Upper lobe of right lung (tissue), 1 donor: ENCODE results near the gene CDADC1. TPM values are rescaled to one million over a fixed set of nuclear protein-coding genes. Genes with fewer than 3 reads are reported as not detected.

ENCODE experiments used
- ATAC-seq: fragments of 200-7000 bp; cut with Tn5 transposase; one replicate; pipeline ENCODE4 v1.9.1; 2020; ENCODE audit warnings: mild to moderate bottlenecking, moderate library complexity
- DNase-seq: peaks from one replicate; pipeline ENCODE4 v3.0.0-alpha.2; 2020
- H3K27ac ChIP-seq: fragments of 200-600 bp; one replicate; pipeline ENCODE4 v1.8.0; 2022
- H3K27me3 ChIP-seq: fragments of 200-600 bp; one replicate; pipeline ENCODE4 v1.8.0; 2022; ENCODE audit warnings: mild to moderate bottlenecking
- H3K36me3 ChIP-seq: fragments of 200-600 bp; one replicate; pipeline ENCODE4 v1.8.0; 2022
- H3K4me1 ChIP-seq: fragments of 200-600 bp; one replicate; pipeline ENCODE4 v1.8.0; 2022
- H3K4me3 ChIP-seq: fragments of 200-600 bp; one replicate; pipeline ENCODE4 v1.8.0; 2022; ENCODE audit warnings: mild to moderate bottlenecking
- H3K9me3 ChIP-seq: fragments of 200-600 bp; one replicate; pipeline ENCODE4 v1.8.0; 2022
- intact Hi-C: fragments of 100-400 bp; cut with DNase I; formaldehyde crosslinking; loops from one replicate; pipeline ENCODE4 v1.11.0; 2022
- total RNA-seq: library from RNA; stranded (reverse); fragmentation: NEBNext Ultra II Directional; extraction: Animal tissue kit (Norgen Biotek cat#: 25700); gene quantifications from one replicate; pipeline ENCODE4 v1.2.1, GENCODE V29; 2021
- TF ChIP-seq, protein P1 (sequence below): fragments of 200-600 bp; IDR thresholded peaks from one replicate; pipeline ENCODE4 v1.8.0; 2022; ENCODE audit warnings: antibody characterized with exemption
- donor health status: DM: no; HTN: yes; CAD: no; lungs with severe emphysema.

Gene CDADC1
- total RNA-seq, 1 donor from 2014 or later, result 13.8 TPM

DNA sequence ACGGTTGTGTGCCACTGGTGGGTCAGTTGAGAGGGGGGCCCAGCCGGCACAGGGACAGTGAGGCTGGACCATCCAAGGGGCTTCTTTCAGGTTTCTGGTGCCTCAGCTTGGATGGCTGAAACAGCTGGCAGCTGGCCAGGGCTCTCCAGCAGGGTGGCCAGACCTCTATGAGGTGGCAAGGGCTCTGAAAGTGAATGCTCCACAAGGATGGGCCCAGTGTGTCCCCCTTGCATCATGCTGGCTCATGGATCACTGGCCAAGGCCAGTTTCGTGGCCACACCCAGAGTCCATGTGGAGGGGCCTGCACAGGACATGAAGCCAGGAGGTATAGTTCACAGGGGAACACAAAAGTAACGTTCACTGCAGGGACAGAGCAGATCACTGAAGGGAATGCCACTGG is 49.6 kb downstream of the CDADC1 start:
- H3K27ac ChIP-seq, result no peak overlapping the region
- H3K27me3 ChIP-seq, result no peaks in the 10 kb centered on the region
- H3K4me1 ChIP-seq, result peaks cover 16% of the 10 kb centered on the region
- H3K9me3 ChIP-seq, result no peaks in the 10 kb centered on the region
- TF ChIP-seq, protein P1, sequence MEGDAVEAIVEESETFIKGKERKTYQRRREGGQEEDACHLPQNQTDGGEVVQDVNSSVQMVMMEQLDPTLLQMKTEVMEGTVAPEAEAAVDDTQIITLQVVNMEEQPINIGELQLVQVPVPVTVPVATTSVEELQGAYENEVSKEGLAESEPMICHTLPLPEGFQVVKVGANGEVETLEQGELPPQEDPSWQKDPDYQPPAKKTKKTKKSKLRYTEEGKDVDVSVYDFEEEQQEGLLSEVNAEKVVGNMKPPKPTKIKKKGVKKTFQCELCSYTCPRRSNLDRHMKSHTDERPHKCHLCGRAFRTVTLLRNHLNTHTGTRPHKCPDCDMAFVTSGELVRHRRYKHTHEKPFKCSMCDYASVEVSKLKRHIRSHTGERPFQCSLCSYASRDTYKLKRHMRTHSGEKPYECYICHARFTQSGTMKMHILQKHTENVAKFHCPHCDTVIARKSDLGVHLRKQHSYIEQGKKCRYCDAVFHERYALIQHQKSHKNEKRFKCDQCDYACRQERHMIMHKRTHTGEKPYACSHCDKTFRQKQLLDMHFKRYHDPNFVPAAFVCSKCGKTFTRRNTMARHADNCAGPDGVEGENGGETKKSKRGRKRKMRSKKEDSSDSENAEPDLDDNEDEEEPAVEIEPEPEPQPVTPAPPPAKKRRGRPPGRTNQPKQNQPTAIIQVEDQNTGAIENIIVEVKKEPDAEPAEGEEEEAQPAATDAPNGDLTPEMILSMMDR, result no peak
- H3K36me3 ChIP-seq, result no peaks in the 10 kb centered on the region
- no peak for DNase-seq
- no peak for ATAC-seq
- intact Hi-C loops, result no loop called here
- no peak overlapping the region for H3K4me3 ChIP-seq

DNA sequence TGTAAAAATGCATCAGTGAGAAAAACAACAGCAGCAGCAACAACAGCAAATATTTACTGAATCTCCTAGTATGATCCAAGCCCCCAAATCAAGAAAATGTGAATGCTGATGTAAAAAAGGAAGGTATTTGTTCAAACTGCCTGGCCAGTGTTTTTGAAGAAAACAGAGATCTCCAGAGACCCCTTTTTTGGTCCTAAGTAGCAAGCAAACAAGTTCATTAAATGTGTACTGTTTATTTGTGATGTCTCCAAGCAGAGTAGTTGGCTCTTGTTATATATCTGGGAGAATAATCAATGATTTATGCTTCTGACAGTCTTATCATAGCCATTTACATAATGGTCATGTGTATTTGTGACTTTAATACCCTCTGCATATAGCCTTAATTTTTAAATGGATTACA is 50.7 kb downstream of the CDADC1 start:
- no peak for ATAC-seq
- Histone ChIP-seq H3K9me3 (no peaks in the 10 kb centered on the region), H3K36me3 (no peaks in the 10 kb centered on the region), H3K4me1 (peaks cover 8% of the 10 kb centered on the region), H3K27me3 (no peaks in the 10 kb centered on the region), H3K4me3 (no peak overlapping the region), H3K27ac (no peak overlapping the region)
- TF ChIP-seq, protein P1, result no peak
- intact Hi-C loops, result no loop called here
- DNase-seq, result no peak

DNA sequence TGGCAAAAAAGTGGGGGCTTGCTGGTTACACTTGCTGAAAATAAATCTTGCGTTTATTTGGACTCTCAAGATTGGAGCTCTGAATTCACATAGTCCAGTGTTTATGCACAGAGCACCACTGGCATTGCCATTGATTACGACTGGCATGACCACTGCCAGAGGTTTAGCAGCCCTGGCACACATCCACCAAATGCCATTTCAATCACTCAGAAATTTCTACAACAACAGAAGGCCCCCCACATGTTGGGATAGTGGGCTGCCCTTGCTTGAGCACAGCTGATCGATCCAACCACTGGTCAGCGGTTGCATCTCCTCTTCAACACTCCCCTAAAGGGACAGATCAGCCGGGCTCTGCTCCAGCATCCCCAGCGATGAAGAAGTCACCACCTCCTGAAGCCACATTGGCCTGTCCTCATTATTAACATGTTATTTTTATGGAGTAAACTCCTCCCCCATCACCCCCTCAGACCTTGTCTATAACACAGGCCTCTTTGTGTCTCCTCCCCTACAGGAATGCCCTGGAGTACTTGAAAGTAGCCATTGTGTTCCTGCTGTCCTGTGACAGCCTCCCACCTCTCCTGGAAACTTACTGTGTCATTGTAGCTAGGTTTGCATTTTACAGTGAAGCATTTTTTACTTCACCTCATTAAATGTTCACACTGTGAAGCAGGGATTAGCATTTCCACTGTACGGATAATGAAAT is 51.3 kb downstream of the CDADC1 start:
- no peaks in the 10 kb centered on the region for H3K27me3 ChIP-seq
- DNase-seq (no peak), ATAC-seq (no peak)
- peaks cover 15% of the 10 kb centered on the region for H3K4me1 ChIP-seq
- TF ChIP-seq, protein P1, result no peak
- H3K27ac ChIP-seq, result no peak overlapping the region
- intact Hi-C loops, result no loop called here
- H3K9me3 ChIP-seq, result no peaks in the 10 kb centered on the region
- H3K4me3 ChIP-seq, result no peak overlapping the region
- no peaks in the 10 kb centered on the region for H3K36me3 ChIP-seq

DNA sequence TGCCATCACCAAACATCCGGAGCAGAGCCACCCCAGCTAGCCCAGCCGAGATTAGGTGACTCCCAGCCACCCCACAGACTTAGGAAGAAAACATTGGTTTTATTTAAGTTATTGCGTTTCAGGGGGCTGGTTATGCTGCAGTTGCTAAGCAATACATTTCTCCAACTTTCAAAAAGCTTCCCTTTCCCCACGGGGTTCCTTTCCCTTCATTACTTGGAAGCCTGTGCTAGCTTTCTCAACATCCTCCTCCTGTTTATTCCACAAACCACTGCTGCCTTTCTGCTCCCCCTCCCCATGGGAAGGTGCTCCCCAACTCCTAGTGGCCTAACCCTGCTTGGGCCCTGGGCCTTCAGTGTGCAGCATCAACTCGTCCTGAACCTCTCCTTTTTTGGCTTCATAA is 52.6 kb downstream of the CDADC1 start:
- intact Hi-C loops, result loop anchor here (10.0 kb wide), 2 partner anchors 145 to 305 kb away; partner anchors contain the start of genes CAB39L and SETDB2
- H3K4me1 ChIP-seq, result peaks cover 21% of the 10 kb centered on the region
- ATAC-seq, result no peak

DNA sequence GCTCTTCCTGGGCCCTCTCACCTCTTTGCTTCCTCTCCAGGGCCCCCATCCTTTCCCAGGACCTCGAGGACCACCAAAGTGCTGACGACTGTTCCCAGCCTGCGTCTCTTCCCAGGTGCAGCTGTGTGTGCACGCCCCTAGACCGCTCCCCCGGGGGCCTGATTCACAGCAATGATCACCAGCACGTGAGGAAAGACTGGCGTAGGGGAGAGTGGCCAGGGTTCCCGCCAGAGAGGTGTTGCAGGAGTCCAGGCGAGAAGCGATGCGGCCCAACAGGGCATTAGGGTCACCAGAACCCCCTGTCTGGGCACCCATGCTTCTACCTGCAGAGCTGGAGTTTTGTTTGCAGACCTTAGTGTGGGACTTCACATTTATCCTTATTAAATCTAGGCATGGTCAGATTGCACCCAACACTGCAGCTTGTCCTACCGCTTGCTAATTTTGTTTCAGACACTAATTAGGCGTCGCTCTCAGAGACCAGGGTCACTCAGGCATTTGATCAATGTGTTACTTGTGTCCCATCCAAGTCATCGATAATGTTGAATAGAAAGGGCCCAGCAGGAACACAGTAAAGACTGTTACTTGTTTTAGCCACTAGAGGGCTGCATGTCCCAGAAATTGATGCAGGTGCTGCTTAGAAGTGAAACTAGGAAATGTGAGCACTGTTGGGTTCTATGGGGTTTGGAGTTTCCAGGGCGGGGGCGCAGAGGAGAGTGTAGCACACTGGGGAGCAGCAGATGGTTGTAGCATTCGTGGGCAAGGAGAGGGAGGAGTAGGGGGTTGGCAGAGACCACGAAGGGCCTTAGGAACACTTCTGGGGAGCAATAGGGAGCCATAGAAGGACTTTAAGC is 53.2 kb downstream of the CDADC1 start:
- peak; percentile 88 for ATAC-seq
- Histone ChIP-seq H3K4me3 (peak overlapping the region; percentile 43), H3K27me3 (no peaks in the 10 kb centered on the region), H3K36me3 (no peaks in the 10 kb centered on the region), H3K9me3 (no peaks in the 10 kb centered on the region), H3K4me1 (peaks cover 21% of the 10 kb centered on the region), H3K27ac (peak overlapping the region; percentile 17)
- TF ChIP-seq, protein P1, result peak; percentile 89
- intact Hi-C loops, result loop anchor here (10.0 kb wide), 2 partner anchors 144 to 304 kb away; partner anchors contain the start of genes CAB39L and SETDB2
- no peak for DNase-seq

More for the DNA sequence above, 52.6 kb downstream of the CDADC1 start:
- no peak overlapping the region for H3K4me3 ChIP-seq
- no peaks in the 10 kb centered on the region for H3K9me3 ChIP-seq
- DNase-seq, result no peak
- H3K36me3 ChIP-seq, result no peaks in the 10 kb centered on the region
- H3K27ac ChIP-seq, result no peak overlapping the region
- H3K27me3 ChIP-seq, result no peaks in the 10 kb centered on the region
- TF ChIP-seq, protein P1, result no peak
